Osteocyte (in vitro differentiated cells): ENCODE data around the gene GTF2H1. TPM values are rescaled to one million over a fixed set of nuclear protein-coding genes. Genes with fewer than 3 reads are reported as not detected.
A peak's percentile ranks its signal among the peaks of the same experiment; 100 is the strongest.

Source experiments
- DNase-seq: peaks from one replicate; pipeline ENCODE4 v3.0.0; 2021; ENCODE audit warnings: mixed read lengths; ENCODE audit not compliant: unreplicated experiment; ENCODE audit errors: extremely low spot score
- H3K27ac Mint-ChIP-seq: one replicate; pipeline ENCODE4 v1.8.0; 2021; ENCODE audit warnings: mild to moderate bottlenecking, mixed read lengths; ENCODE audit not compliant: unreplicated experiment
- H3K27me3 Mint-ChIP-seq: one replicate; pipeline ENCODE4 v1.8.0; 2021; ENCODE audit warnings: mixed read lengths; ENCODE audit not compliant: unreplicated experiment
- H3K36me3 Mint-ChIP-seq: one replicate; pipeline ENCODE4 v1.8.0; 2021; ENCODE audit warnings: mixed read lengths; ENCODE audit not compliant: unreplicated experiment
- H3K4me1 Mint-ChIP-seq: one replicate; pipeline ENCODE4 v1.8.0; 2021; ENCODE audit warnings: mixed read lengths; ENCODE audit not compliant: unreplicated experiment
- H3K4me3 Mint-ChIP-seq: one replicate; pipeline ENCODE4 v1.8.0; 2021; ENCODE audit warnings: mild to moderate bottlenecking, moderate library complexity, mixed read lengths; ENCODE audit not compliant: unreplicated experiment
- H3K9me3 Mint-ChIP-seq: one replicate; pipeline ENCODE4 v1.8.0; 2021; ENCODE audit warnings: mixed read lengths; ENCODE audit not compliant: unreplicated experiment
- total RNA-seq: library from RNA; stranded (reverse); gene quantifications from 2 replicates; pipeline ENCODE4 v1.2.1, GENCODE V29; 2021
- TF ChIP-seq, protein P1 (sequence below): fragments of 200-600 bp; sonication (generic); IDR thresholded peaks from 2 replicates; pipeline ENCODE4 v1.5.0; 2021; ENCODE audit warnings: antibody characterized with exemption, mild to moderate bottlenecking, moderate library complexity

Gene GTF2H1
- total RNA-seq, 1 donor from 2014 or later, result 91.1 TPM

DNA sequence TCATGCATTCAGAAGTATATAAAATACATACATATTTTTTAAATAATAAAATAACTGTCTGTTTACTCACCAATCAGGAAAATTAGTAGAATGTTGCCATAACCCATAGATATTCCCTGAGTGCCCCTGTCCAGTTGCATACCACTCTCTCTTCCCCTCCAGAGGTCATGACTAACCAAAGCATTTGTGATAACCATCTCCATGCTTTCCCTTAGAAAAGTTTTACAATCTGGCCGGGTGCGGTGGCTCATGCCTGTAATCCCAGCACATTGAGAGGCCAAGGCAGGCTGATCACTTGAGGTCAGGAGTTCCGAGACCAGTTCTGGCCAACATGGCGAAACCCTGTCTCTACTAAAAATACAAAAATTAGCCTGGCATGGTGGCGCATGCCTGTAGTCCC, 38.8 kb downstream of the GTF2H1 start:
- H3K27me3 Mint-ChIP-seq, result no peaks in the 10 kb centered on the region
- H3K36me3 Mint-ChIP-seq, result peaks cover 53% of the 10 kb centered on the region
- no peak overlapping the region for H3K4me3 Mint-ChIP-seq
- H3K9me3 Mint-ChIP-seq, result no peaks in the 10 kb centered on the region
- H3K27ac Mint-ChIP-seq, result no peak overlapping the region
- TF ChIP-seq, protein P1, sequence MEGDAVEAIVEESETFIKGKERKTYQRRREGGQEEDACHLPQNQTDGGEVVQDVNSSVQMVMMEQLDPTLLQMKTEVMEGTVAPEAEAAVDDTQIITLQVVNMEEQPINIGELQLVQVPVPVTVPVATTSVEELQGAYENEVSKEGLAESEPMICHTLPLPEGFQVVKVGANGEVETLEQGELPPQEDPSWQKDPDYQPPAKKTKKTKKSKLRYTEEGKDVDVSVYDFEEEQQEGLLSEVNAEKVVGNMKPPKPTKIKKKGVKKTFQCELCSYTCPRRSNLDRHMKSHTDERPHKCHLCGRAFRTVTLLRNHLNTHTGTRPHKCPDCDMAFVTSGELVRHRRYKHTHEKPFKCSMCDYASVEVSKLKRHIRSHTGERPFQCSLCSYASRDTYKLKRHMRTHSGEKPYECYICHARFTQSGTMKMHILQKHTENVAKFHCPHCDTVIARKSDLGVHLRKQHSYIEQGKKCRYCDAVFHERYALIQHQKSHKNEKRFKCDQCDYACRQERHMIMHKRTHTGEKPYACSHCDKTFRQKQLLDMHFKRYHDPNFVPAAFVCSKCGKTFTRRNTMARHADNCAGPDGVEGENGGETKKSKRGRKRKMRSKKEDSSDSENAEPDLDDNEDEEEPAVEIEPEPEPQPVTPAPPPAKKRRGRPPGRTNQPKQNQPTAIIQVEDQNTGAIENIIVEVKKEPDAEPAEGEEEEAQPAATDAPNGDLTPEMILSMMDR, result no peak
- H3K4me1 Mint-ChIP-seq, result peaks cover 23% of the 10 kb centered on the region
- DNase-seq, result no peak

DNA sequence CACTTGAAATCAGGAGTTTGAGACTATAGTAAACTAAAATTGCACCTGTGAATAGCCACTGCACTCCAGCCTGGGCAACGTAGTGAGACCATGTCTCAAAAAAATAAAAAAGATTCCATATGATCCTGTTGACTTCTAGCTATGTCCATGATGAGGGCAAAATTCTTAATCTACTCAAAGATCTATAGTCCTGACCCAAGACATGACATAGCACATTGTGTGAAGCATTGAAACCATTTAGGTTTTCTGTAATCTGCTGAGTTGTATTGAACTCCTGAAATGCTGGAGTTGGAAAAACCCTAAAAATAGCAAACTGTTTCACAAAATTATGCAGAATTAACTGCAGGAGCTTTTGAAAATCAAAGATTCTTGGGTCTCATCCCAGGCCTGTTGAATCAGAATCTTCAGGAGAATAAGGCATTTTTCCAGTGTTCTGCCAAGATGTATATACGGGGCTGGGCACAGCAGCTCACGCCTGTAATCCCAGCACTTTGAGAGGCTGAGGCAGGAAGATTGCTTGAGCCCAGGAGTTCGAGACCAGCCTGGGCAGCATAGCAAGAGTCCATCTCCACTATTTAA, 42.2 kb downstream of the GTF2H1 start:
- TF ChIP-seq, protein P1, result no peak
- peaks cover 48% of the 10 kb centered on the region for H3K36me3 Mint-ChIP-seq
- H3K9me3 Mint-ChIP-seq, result no peaks in the 10 kb centered on the region
- H3K27ac Mint-ChIP-seq, result no peak overlapping the region
- H3K4me1 Mint-ChIP-seq, result peaks cover 28% of the 10 kb centered on the region
- H3K27me3 Mint-ChIP-seq, result no peaks in the 10 kb centered on the region
- no peak overlapping the region for H3K4me3 Mint-ChIP-seq
- no peak for DNase-seq

DNA sequence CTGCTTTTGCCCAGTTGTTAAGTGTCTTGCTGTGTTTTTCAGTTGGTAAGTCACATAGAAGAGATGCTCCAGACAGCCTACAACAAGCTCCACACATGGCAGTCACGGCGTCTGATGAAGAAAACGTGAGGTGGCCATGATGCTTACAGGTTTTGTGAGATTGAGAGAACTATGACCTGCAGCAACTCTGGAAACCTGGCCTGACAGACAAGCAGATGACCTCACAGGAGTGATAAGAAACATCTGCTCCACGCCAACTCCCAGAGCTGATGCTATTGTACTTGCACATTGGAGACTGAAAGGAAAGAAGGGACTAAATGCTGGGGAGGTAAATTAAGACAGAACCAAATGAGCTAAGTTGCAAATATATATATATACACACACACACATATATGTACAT, 43.4 kb downstream of the GTF2H1 start:
- Mint-ChIP-seq H3K4me1 (peaks cover 28% of the 10 kb centered on the region), H3K27me3 (no peaks in the 10 kb centered on the region), H3K36me3 (peaks cover 45% of the 10 kb centered on the region), H3K27ac (peak overlapping the region; percentile 64), H3K4me3 (no peak overlapping the region), H3K9me3 (no peaks in the 10 kb centered on the region)
- peak; percentile 56 for DNase-seq
- TF ChIP-seq, protein P1, result no peak

DNA sequence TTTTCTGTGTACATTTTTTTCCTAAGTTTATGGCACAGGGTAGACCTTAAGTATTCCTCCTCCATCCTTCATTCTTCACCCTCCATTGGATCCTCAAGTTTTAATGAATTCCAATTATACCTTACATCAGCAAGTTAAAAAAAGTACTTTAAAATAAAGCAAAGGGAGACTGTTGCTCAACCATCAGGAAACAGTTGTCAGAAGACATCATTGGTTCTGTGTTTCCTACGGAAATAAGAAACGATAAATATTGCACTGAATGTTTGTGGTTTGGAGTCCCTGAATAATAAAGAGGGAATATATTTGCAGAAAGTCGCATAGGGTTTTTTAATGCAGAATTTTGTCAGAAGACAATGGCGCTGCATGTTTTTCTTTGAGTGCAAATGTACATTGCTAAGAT, 43.9 kb downstream of the GTF2H1 start:
- Mint-ChIP-seq H3K36me3 (peaks cover 46% of the 10 kb centered on the region), H3K27me3 (no peaks in the 10 kb centered on the region), H3K9me3 (no peaks in the 10 kb centered on the region), H3K27ac (peak overlapping the region; percentile 65), H3K4me1 (peaks cover 28% of the 10 kb centered on the region), H3K4me3 (no peak overlapping the region)
- DNase-seq, result no peak
- TF ChIP-seq, protein P1, result no peak

DNA sequence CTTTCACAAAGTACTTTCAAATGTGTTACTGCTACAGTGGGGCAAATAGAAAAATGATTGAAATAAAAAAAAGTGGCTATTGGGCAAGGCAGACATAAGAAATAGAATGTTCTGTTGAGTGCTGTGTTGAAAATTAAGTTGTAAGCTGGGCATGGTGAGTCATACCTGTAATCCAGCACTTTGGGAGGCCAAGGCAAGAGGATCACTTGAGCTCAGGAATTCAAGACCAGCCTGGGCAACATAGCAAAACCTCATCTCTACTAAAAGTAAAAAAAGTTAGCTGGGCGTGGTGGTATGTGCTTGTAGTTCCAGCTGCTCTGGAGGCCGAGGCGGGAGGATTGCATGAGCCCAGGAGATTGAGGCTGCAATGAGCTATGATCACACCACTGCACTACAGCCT, 45.1 kb downstream of the GTF2H1 start:
- DNase-seq, result peak; percentile 3
- Mint-ChIP-seq H3K27ac (peak overlapping the region; percentile 63), H3K4me1 (peaks cover 28% of the 10 kb centered on the region), H3K36me3 (peaks cover 43% of the 10 kb centered on the region), H3K4me3 (no peak overlapping the region), H3K27me3 (no peaks in the 10 kb centered on the region), H3K9me3 (no peaks in the 10 kb centered on the region)
- TF ChIP-seq, protein P1, result no peak
